LNCAP (cell line): ENCODE results near the gene EIF2B4.

Experiments
- TF ChIP-seq, protein P1 (sequence below): fragments of 450-650 bp; IDR thresholded peaks from 2 replicates; pipeline ENCODE4 v1.5.1; 2017; ENCODE audit warnings: mild to moderate bottlenecking

The EIF2B4 gene

DNA sequence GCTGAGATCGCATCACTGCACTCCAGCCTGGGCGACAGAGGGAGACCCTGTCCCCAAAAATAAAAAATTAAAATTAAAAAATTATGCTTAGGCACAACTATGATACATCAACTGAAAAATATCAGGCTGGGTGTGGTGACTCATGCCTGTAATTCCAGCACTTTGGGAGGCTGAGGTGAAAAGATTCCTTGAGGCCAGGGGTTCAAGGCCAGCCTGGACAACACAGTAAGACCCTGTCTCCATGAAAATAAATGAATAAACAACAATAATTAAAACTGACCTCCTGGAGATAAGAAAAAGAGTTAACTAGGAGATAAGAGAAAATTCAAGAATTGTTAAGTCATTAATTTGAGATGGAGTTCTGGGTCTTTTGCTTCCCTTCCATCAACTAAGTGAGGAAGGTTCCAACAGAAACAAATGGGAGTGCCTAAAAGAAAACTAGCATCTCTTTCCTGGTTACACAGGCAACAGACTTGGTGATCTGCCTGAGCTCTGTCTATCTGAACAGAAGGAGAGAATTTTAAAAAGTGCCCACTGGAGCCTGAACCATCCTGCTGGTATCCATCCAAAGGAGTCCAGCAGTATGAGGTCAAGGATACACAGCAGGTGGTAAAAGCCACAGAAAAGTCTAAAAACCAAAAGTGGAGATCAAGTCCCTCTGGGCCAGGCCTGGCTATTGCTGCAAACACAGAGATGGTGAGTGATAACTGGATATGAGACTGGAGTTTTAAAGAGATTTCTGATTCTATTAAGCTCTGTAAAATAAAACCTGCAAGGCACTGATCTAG lies 30.4 kb upstream of the EIF2B4 start:
- TF ChIP-seq, protein P1, sequence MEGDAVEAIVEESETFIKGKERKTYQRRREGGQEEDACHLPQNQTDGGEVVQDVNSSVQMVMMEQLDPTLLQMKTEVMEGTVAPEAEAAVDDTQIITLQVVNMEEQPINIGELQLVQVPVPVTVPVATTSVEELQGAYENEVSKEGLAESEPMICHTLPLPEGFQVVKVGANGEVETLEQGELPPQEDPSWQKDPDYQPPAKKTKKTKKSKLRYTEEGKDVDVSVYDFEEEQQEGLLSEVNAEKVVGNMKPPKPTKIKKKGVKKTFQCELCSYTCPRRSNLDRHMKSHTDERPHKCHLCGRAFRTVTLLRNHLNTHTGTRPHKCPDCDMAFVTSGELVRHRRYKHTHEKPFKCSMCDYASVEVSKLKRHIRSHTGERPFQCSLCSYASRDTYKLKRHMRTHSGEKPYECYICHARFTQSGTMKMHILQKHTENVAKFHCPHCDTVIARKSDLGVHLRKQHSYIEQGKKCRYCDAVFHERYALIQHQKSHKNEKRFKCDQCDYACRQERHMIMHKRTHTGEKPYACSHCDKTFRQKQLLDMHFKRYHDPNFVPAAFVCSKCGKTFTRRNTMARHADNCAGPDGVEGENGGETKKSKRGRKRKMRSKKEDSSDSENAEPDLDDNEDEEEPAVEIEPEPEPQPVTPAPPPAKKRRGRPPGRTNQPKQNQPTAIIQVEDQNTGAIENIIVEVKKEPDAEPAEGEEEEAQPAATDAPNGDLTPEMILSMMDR = no peak

DNA sequence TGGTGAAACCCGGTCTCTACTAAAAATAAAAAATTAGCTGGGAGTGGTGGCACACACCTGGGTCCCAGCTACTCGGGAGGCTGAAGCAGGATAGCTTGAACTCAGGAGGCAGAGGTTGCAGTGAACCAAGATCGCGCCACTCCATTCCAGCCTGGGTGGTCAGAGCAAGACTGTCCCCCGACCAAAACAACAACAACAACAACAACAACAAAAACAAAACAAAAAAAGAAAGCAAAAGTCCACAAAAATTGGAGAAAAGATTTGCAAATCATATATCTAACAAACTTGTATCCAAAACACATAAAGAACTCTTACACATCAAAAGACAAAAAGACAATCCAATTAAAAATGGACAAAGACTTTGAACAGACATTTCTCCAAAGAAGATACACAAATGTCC lies 28.8 kb upstream of the EIF2B4 start:
- TF ChIP-seq, protein P1 = no peak

DNA sequence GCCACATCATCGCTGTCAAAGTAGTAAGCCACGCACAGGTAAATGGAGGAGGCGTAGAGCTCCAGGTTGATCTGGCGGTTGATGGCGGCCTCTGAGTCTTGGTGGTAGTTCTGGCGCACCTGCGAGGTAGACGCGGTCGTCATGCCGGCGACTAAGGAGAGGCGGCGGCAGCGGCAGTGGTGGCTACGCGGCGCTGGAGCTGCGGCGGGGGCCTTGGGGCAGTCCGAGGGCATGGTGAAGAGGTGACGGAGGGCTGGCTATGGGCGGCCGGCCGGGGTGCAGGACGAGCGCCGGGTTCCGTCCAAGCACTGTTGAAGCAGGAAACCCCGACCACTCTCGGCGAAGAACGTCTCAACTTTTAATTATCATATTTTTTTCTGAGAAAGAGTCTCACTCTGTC lies 23.1 kb upstream of the EIF2B4 start:
- TF ChIP-seq, protein P1 = no peak

DNA sequence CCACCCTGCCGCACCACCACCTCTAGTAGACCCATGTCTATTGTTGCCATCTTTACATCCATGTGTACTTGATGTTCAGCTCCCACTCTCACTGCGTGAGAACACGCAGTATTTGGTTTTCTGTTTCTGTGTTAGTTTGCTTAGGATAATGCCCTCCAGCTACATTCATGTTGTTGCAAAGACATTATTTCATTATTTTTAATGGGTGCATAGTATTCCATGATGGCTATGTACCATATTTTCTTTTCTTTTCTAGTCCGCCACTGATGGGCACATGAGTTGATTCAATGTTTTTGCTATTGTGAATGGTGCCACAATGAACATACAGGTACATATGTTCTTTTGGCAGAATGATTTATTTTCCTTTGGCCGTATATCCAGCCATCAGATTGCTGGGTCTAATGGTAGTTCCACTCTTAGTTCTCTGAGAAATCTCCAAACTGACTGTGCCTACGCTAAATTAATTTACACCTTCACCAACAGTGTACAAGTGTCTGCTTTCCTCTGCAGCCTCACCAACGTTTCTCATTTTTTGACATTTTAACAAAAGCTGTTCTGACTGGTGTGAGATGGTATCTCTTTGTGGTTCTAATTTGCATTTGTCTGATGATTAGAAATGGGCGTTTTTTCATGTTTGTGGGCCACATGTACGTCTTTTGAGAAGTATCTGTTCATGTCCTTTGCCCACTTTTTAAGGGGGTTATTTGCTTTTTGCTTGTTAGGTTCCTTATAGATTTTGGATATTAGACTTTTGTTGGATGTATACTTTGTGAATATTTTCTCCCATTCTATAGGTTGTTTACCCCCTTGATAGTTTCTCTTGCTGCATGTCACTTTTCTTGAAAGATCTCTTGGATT lies 20.9 kb upstream of the EIF2B4 start:
- TF ChIP-seq, protein P1 = no peak

DNA sequence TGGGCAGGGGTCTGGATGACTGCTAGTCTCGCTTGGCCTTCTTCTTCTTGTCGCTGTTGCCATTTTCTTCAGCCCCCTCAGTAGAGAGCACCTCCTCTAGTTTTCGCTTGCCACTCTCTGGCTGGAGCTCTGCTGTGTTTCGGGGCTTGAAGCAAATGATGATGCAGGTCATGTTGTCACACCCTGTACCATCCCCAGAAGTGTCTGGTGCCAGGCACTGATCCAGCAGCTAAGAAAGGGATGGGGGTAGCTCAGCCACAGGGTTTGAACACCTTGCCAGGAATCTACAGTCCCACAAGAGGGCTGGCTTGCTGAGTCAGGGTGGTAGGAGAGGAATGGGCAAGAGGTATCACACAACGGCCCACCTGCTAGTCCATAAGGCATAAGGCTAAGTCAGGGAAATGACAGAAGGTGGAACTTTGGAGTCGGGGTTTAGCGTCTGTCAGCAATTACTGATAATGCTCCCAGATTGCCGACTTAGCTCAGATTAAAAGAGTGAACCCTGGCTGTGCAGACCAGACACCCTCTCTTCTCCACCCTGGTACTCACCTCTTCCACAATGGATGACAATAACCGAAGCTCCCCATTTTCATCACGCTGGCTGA lies 11.5 kb upstream of the EIF2B4 start:
- TF ChIP-seq, protein P1 = no peak

DNA sequence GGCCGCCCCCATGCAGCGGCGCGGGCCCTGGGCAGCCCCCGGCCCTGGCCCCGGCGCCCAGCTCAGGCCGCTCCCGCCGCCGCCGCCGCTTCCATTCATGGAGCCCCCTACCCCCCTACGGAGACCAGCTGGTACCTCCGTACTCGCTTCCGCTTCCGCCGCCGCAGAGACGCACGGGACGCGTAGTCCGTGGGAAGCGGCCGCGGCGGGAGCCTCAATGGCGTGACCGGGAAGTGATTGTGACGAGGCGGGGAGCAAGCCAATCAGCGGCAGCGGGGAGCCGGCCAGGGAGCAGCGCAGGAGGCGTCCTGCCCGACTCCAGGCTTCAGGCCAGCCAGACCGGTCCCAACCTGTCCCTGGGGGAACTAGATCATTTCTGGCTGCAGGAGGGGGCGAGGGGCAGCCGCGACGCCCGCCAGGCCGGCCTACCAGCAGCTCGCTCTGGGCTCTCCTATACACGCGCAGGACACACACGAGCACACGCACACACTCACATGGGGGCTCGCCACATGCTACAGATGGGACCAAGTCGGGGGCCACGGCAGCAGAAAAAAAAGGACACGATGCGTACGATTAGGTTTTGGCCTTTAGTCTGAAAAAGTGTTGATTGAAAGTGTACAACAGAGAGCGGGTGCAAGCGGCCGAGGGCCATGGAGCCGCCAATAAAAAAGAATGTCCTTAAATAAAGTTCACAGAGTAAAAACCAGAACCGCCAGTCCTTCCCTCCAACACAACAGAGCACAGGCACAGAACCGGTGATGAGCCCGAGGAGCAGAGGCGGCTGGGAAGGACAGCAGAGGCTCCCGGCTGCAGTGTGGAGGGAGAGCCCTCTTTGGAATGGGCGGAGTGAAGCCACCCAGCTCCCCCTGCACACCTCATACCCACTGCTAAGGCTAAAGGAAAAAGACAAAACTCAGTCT lies 10.7 kb upstream of the EIF2B4 start, which contains the start of gene ZNF513:
ZNF513 (minus strand) TSS at position 109 of the 920 bp plus-strand sequence. CDS start 208 bp downstream, outside the sequence.
- TF ChIP-seq, protein P1 = no peak
